Prostate gland (tissue), 2 donors: ENCODE data around the gene SETBP1. TPM values are rescaled to one million over a fixed set of nuclear protein-coding genes. Genes with fewer than 3 reads are reported as not detected.

ENCODE experiments used
- DNase-seq: peaks from one replicate; pipeline ENCODE4 v3.0.0-alpha.2; 2019; ENCODE audit warnings: low spot score
- H3K27ac ChIP-seq, 2 donors: fragments of 200-600 bp; sonication (generic); 2 replicates each; pipeline ENCODE4 v1.5.1; 2017 to 2019
- H3K27me3 ChIP-seq: fragments of 200-600 bp; sonication (generic); replicated peaks from 2 replicates; pipeline ENCODE4 v1.5.1; 2019; ENCODE audit not compliant: insufficient read depth
- H3K36me3 ChIP-seq, 2 donors: fragments of 200-600 bp; sonication (generic); 1 replicate in 1 of 2; 2 replicates in 1 of 2; pipeline versions ENCODE4 v1.5.1 to v1.8.1; 2017 to 2019
- H3K4me1 ChIP-seq: fragments of 200-600 bp; sonication (generic); replicated peaks from 2 replicates; pipeline ENCODE4 v1.5.1; 2019
- H3K4me3 ChIP-seq, 2 donors: fragments of 200-600 bp; sonication (generic); 2 replicates each; pipeline ENCODE4 v1.5.1; 2017 to 2019
- H3K9me3 ChIP-seq: fragments of 200-600 bp; sonication (generic); 2 replicates; pipeline ENCODE4 v1.5.1; 2017
- CTCF ChIP-seq, 4 experiments: fragments of 200-600 bp in 2 of 4; fragments of 450-650 bp in 2 of 4; sonication (generic) in 2 of 4; IDR thresholded peaks; 1 replicate in 3 of 4; 2 replicates in 1 of 4; pipeline ENCODE4 v1.5.1; 2016 to 2019; ENCODE audit warnings: antibody characterized with exemption in 4 of 4, mild to moderate bottlenecking in 2 of 4, moderate library complexity in 2 of 4
- POLR2A ChIP-seq: fragments of 450-650 bp; IDR thresholded peaks from one replicate; pipeline ENCODE4 v1.6.1; 2016; ENCODE audit warnings: antibody characterized with exemption, mild to moderate bottlenecking
- POLR2AphosphoS5 ChIP-seq: sonication (generic); formaldehyde crosslinking; IDR thresholded peaks from one replicate; pipeline ENCODE4 v1.6.1; 2017; ENCODE audit warnings: antibody characterized with exemption
- WGBS: methylation state at CpG from one replicate; pipeline ENCODE4 v1.1.5; 2018; 5-methylcytosine and 5-hydroxymethylcytosine counted together
- intact Hi-C: fragments of 100-400 bp; cut with DNase I; formaldehyde crosslinking; loops from one replicate; pipeline ENCODE4 v1.14.2; 2022
- total RNA-seq, 2 donors: library from RNA; depleted of rRNA; stranded (reverse); fragments of >200 nt; gene quantifications; one replicate each; pipeline ENCODE4 v1.1.0, GENCODE V29; 2016

The SETBP1 gene
- total RNA-seq, 2 donors from 2014 or later: 28.4 to 45.1 TPM

GRCh38 chr18:44748582-44748981 lies 67.9 kb downstream of the SETBP1 start:
- no peaks in the 10 kb centered on the region for H3K9me3 ChIP-seq
- no peak for DNase-seq
- TF ChIP-seq POLR2AphosphoS5 (no peak), POLR2A (no peak), CTCF (IDR thresholded peaks at IDR 0.05) (no peak)
- no peaks in the 10 kb centered on the region for H3K4me1 ChIP-seq
- WGBS: 64% methylated on average over 5 of the region's 5 CpGs
- intact Hi-C loops: no loop called here
- no peaks in the 10 kb centered on the region for H3K27me3 ChIP-seq
- H3K27ac ChIP-seq: no peak overlapping the region
- no peak overlapping the region for H3K4me3 ChIP-seq
- H3K36me3 ChIP-seq: no peaks in the 10 kb centered on the region

GRCh38 chr18:44750774-44751173 lies 70.1 kb downstream of the SETBP1 start:
- Histone ChIP-seq H3K36me3 (no peaks in the 10 kb centered on the region), H3K27me3 (no peaks in the 10 kb centered on the region), H3K4me1 (no peaks in the 10 kb centered on the region), H3K9me3 (no peaks in the 10 kb centered on the region), H3K4me3 (no peak overlapping the region), H3K27ac (no peak overlapping the region)
- no peak for TF ChIP-seq CTCF (IDR thresholded peaks at IDR 0.05)
- TF ChIP-seq POLR2A: no peak
- TF ChIP-seq POLR2AphosphoS5: no peak
- 92% methylated on average over 1 of the region's 1 CpG for WGBS
- DNase-seq: no peak
- intact Hi-C loops: no loop called here

- no peak for DNase-seq
- intact Hi-C loops: no loop called here
Observed at GRCh38 chr18:44754567-44754966, 73.9 kb downstream of the SETBP1 start.

GRCh38 chr18:44758861-44759631 lies 78.4 kb downstream of the SETBP1 start:
- H3K27ac ChIP-seq: no peak overlapping the region

More at GRCh38 chr18:44754567-44754966, 73.9 kb downstream of the SETBP1 start:
- Histone ChIP-seq H3K27me3 (no peaks in the 10 kb centered on the region), H3K36me3 (no peaks in the 10 kb centered on the region), H3K9me3 (no peaks in the 10 kb centered on the region), H3K4me3 (no peak overlapping the region), H3K4me1 (no peaks in the 10 kb centered on the region), H3K27ac (no peak overlapping the region)
- TF ChIP-seq POLR2AphosphoS5 (no peak), CTCF (IDR thresholded peaks at IDR 0.05) (no peak), POLR2A (no peak)
- WGBS: 97% methylated on average over 2 of the region's 2 CpGs

More at GRCh38 chr18:44758861-44759631, 78.4 kb downstream of the SETBP1 start:
- 83% methylated on average over 12 of the region's 12 CpGs for WGBS
- H3K27me3 ChIP-seq: no peaks in the 10 kb centered on the region
- DNase-seq: no peak
- no peaks in the 10 kb centered on the region for H3K9me3 ChIP-seq
- no peak overlapping the region for H3K4me3 ChIP-seq
- TF ChIP-seq CTCF (IDR thresholded peaks at IDR 0.05) (no peak), POLR2A (no peak), POLR2AphosphoS5 (no peak)
- no peaks in the 10 kb centered on the region for H3K36me3 ChIP-seq
- no peaks in the 10 kb centered on the region for H3K4me1 ChIP-seq
- intact Hi-C loops: no loop called here
